B cell (primary cell): ENCODE results near the gene TMEM139. TPM values are rescaled to one million over a fixed set of nuclear protein-coding genes. Genes with fewer than 3 reads are reported as not detected.
A peak's percentile ranks its signal among the peaks of the same experiment; 100 is the strongest.

Experiments
- ATAC-seq: fragments of 200-7000 bp; cut with Tn5 transposase; one replicate; pipeline ENCODE4 v1.10.0; 2021; ENCODE audit warnings: low read depth, mild to moderate bottlenecking, moderate number of reproducible peaks, moderate library complexity
- CTCF ChIA-PET: fragments of 350-600 bp; sonication (Branson Sonifier 250); formaldehyde crosslinking; loops from one replicate; lab custom pipeline; 2021; ENCODE audit warnings: antibody characterized with exemption, inconsistent platforms; lab: Charles Lee
- POLR2A ChIA-PET: fragments of 350-600 bp; sonication (Branson Sonifier 250); formaldehyde crosslinking; loops from one replicate; lab custom pipeline; 2021; ENCODE audit warnings: antibody characterized with exemption; lab: Charles Lee
- DNase-seq: peaks from one replicate; pipeline ENCODE4 v3.0.0; 2013
- H2AFZ ChIP-seq: 2 replicates; pipeline ENCODE4 v1.6.1; 2012; ENCODE audit warnings: mild to moderate bottlenecking, low read depth, low read length; ENCODE audit not compliant: insufficient read depth, poor library complexity, severe bottlenecking
- H3K27ac ChIP-seq, 2 donors: 1 replicate in 1 of 2; 2 replicates in 1 of 2; pipeline ENCODE4 v1.5.1; 2012 to 2013; ENCODE audit warnings: low read length in 2 of 2, mild to moderate bottlenecking in 2 of 2, moderate library complexity in 1 of 2
- H3K27me3 ChIP-seq, 4 experiments: fragments of 200-600 bp in 1 of 4; sonication (generic) in 1 of 4; replicated peaks in 1 of 4; 1 replicate in 2 of 4; 2 replicates in 2 of 4; pipeline versions ENCODE4 v1.6.1 to v1.7.0; 2013 to 2016; ENCODE audit warnings: low read length in 3 of 4, mild to moderate bottlenecking in 2 of 4, mixed read lengths in 1 of 4, moderate library complexity in 1 of 4; ENCODE audit not compliant: insufficient read depth in 4 of 4, control insufficient read depth in 3 of 4; ENCODE audit errors: control extremely low read depth in 1 of 4
- H3K36me3 ChIP-seq, 2 experiments: replicated peaks in 1 of 2; 1 replicate in 1 of 2; 2 replicates in 1 of 2; pipeline versions ENCODE4 v1.6.1 to v1.7.1; 2013; ENCODE audit warnings: low read length in 1 of 2; ENCODE audit not compliant: insufficient read depth in 2 of 2, control insufficient read depth in 1 of 2; ENCODE audit errors: control extremely low read depth in 1 of 2, extremely low read depth in 1 of 2
- H3K4me1 ChIP-seq, 2 donors: fragments of 200-600 bp in 1 of 2; sonication (generic) in 1 of 2; 1 replicate in 1 of 2; 2 replicates in 1 of 2; pipeline versions ENCODE4 v1.5.1 to v1.6.1; 2013 to 2017; ENCODE audit warnings: low read length in 2 of 2; ENCODE audit not compliant: control insufficient read depth in 2 of 2, insufficient read depth in 2 of 2
- H3K4me2 ChIP-seq: replicated peaks from 2 replicates; pipeline ENCODE3; 2012; ENCODE audit warnings: mild to moderate bottlenecking, low read depth, low read length; ENCODE audit not compliant: poor library complexity, severe bottlenecking
- H3K4me3 ChIP-seq, 5 experiments: fragments of 200-600 bp in 1 of 5; sonication (generic) in 1 of 5; 1 replicate in 3 of 5; 2 replicates in 2 of 5; pipeline versions ENCODE4 v1.5.1 to v1.7.0; 2011 to 2016; ENCODE audit warnings: low read length in 4 of 5, mild to moderate bottlenecking in 4 of 5, low read depth in 2 of 5, control low read depth in 1 of 5, moderate library complexity in 1 of 5; ENCODE audit not compliant: insufficient read depth in 1 of 5; ENCODE audit errors: control extremely low read depth in 1 of 5, extremely low read depth in 1 of 5
- H3K79me2 ChIP-seq: fragments of 200-600 bp; sonication (generic); one replicate; pipeline ENCODE4 v1.6.0; 2016; ENCODE audit warnings: low read length; ENCODE audit not compliant: control insufficient read depth, insufficient read depth
- H3K9ac ChIP-seq: fragments of 200-600 bp; sonication (generic); 2 replicates; pipeline ENCODE4 v1.6.1; 2017; ENCODE audit warnings: mild to moderate bottlenecking, low read length, moderate library complexity
- H3K9me3 ChIP-seq, 3 donors: one replicate each; pipeline versions ENCODE4 v1.6.1 to v1.7.1; 2013; ENCODE audit warnings: low read length in 2 of 3; ENCODE audit not compliant: control insufficient read depth in 2 of 3, insufficient read depth in 1 of 3; ENCODE audit errors: control extremely low read depth in 1 of 3
- H4K20me1 ChIP-seq: 2 replicates; pipeline ENCODE4 v1.6.0; 2012; ENCODE audit warnings: mild to moderate bottlenecking, low read length; ENCODE audit not compliant: insufficient read depth, control insufficient read depth, poor library complexity, severe bottlenecking
- H3K27ac Mint-ChIP-seq: one replicate; pipeline ENCODE4 v1.8.0; 2021; ENCODE audit warnings: mixed read lengths
- H3K27me3 Mint-ChIP-seq: one replicate; pipeline ENCODE4 v1.8.0; 2021; ENCODE audit warnings: mixed read lengths
- H3K4me1 Mint-ChIP-seq: one replicate; pipeline ENCODE4 v1.8.0; 2021; ENCODE audit warnings: mixed read lengths
- H3K4me3 Mint-ChIP-seq: one replicate; pipeline ENCODE4 v1.8.0; 2021; ENCODE audit warnings: mixed read lengths
- H3K9me3 Mint-ChIP-seq: one replicate; pipeline ENCODE4 v1.8.0; 2022; ENCODE audit warnings: mixed read lengths; ENCODE audit not compliant: insufficient read depth
- EZH2 ChIP-seq: IDR thresholded peaks from 2 replicates; pipeline ENCODE4 v1.6.1; 2012; ENCODE audit warnings: borderline replicate concordance, low read depth, mild to moderate bottlenecking, moderate library complexity, low read length; ENCODE audit not compliant: insufficient read depth, poor library complexity, severe bottlenecking
- WGBS: methylation state at CpG from one replicate; pipeline ENCODE4 v1.1.5; 2013; ENCODE audit warnings: missing lambda C conversion rate; ENCODE audit not compliant: insufficient coverage; 5-methylcytosine and 5-hydroxymethylcytosine counted together
- intact Hi-C: fragments of 100-400 bp; cut with micrococcal nuclease; formaldehyde crosslinking; loops from one replicate; pipeline ENCODE4 v1.10.0; 2022
- polyA plus RNA-seq: library from polyadenylated mRNA; depleted of rRNA; stranded (reverse); fragments of >200 nt; gene quantifications from 2 replicates; pipeline ENCODE4 v1.2.3, GENCODE V29; 2012
- total RNA-seq, 2 donors: library from RNA; stranded (reverse); fragments of 120-200 nt in 1 of 2; gene quantifications; 1 replicate in 1 of 2; 2 replicates in 1 of 2; pipeline versions ENCODE4 v1.2.3 to v1.2.4, GENCODE V29; 2013 to 2022
- TF ChIP-seq, protein P1 (sequence below): fragments of 200-600 bp; IDR thresholded peaks from one replicate; pipeline ENCODE4 v1.8.0; 2022; ENCODE audit warnings: antibody characterized with exemption, mild to moderate bottlenecking

TMEM139 gene
- total and polyA plus RNA-seq, 2 donors (not counting 1 experiment from before 2014, with no cell fraction given): 0.12 TPM; not detected in 1

DNA sequence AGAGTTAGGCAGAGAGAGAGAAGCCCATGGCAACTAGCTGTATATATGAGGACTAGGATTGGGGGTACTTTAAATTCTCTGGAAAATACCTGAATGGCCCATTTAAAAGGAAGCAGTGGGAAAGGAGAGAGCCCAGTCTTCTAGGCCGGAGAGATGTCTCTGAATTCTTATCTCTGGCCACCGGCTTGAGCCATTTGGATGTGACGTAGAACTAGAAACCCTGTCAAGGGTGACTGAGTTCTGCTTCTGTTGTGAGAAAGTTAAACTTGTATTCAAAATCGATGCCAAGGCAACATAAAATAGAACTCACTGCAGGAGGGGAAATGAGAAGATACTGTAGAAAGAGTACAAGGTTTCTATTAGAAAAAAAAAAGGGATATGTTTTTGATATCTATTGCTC is 27.8 kb upstream of the TMEM139 start:
- DNase-seq: peak; percentile 74
- peaks cover 46% of the 10 kb centered on the region for H3K4me1 Mint-ChIP-seq

DNA sequence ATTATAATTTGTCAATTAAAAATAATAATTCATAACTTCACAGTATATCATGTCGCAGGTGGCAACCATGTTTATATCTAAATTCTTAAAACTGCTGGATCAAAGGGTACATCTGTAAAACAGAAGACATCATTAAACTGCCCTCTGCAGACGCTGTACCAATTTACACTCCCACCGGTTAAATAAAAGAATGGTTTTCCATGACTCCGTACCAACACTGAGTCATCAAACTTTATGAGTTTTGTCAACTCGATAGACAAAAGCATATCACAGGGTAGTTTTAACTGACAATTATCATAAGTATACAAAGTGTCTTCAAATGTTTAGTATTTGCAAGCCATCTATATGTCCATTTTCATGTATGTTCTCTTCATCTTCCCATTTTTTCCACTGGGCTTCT is 27.3 kb upstream of the TMEM139 start:
- Histone ChIP-seq H3K9ac (no peak overlapping the region), H3K27me3 (no peaks in the 10 kb centered on the region), H3K36me3 (no peaks in the 10 kb centered on the region), H3K27ac (peak overlapping the region; percentile 84 to 94), H3K4me1 (peaks cover 30 to 44% of the 10 kb centered on the region in 2 donors), H4K20me1 (no peaks in the 10 kb centered on the region), H2AFZ (no peak overlapping the region), H3K79me2 (peaks cover 9% of the 10 kb centered on the region), H3K4me3 (no peak overlapping the region), H3K4me2 (no peak overlapping the region), H3K9me3 (no peaks in the 10 kb centered on the region)
- ATAC-seq (no peak), DNase-seq (no peak)
- TF ChIP-seq, protein P1, sequence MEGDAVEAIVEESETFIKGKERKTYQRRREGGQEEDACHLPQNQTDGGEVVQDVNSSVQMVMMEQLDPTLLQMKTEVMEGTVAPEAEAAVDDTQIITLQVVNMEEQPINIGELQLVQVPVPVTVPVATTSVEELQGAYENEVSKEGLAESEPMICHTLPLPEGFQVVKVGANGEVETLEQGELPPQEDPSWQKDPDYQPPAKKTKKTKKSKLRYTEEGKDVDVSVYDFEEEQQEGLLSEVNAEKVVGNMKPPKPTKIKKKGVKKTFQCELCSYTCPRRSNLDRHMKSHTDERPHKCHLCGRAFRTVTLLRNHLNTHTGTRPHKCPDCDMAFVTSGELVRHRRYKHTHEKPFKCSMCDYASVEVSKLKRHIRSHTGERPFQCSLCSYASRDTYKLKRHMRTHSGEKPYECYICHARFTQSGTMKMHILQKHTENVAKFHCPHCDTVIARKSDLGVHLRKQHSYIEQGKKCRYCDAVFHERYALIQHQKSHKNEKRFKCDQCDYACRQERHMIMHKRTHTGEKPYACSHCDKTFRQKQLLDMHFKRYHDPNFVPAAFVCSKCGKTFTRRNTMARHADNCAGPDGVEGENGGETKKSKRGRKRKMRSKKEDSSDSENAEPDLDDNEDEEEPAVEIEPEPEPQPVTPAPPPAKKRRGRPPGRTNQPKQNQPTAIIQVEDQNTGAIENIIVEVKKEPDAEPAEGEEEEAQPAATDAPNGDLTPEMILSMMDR: no peak
- no peak for TF ChIP-seq EZH2
- CTCF ChIA-PET: interaction anchor here (0.8 to 5.7 kb wide), 3 partner anchors 14 to 47 kb away, joined by 3 to 40 read pairs (median 4); no protein-coding TSS in a partner anchor
- WGBS: 100% methylated on average over 2 of the region's 5 CpGs
- intact Hi-C loops: no loop called here
- POLR2A ChIA-PET: interaction anchor here (0.6 kb wide), 1 partner anchor 16 kb away, joined by 4 read pairs; no protein-coding TSS in a partner anchor
- Mint-ChIP-seq H3K27me3 (no peaks in the 10 kb centered on the region), H3K4me3 (no peak overlapping the region), H3K9me3 (no peaks in the 10 kb centered on the region), H3K4me1 (peaks cover 45% of the 10 kb centered on the region), H3K27ac (peak overlapping the region; percentile 52)

More for the DNA sequence above, 27.8 kb upstream of the TMEM139 start:
- peak overlapping the region; percentile 89 for H3K27ac Mint-ChIP-seq
- WGBS: 35% methylated on average over 2 of the region's 4 CpGs
- Histone ChIP-seq H3K4me1 (peaks cover 31 to 49% of the 10 kb centered on the region in 2 donors), H4K20me1 (no peaks in the 10 kb centered on the region), H3K9ac (peak overlapping the region; percentile 6), H3K27me3 (no peaks in the 10 kb centered on the region), H3K4me2 (peak overlapping the region; percentile 32), H2AFZ (peak overlapping the region; percentile 30), H3K36me3 (no peaks in the 10 kb centered on the region), H3K9me3 (no peaks in the 10 kb centered on the region), H3K4me3 (no peak overlapping the region), H3K79me2 (peaks cover 3% of the 10 kb centered on the region), H3K27ac (peak overlapping the region; percentile 84 to 94)
- H3K4me3 Mint-ChIP-seq: peak overlapping the region; percentile 42
- ChIA-PET CTCF (interaction anchor here (0.6 to 5.7 kb wide), 4 partner anchors 10 to 42 kb away, joined by 3 to 40 read pairs (median 4); no protein-coding TSS in a partner anchor), POLR2A (no interaction called here)
- H3K27me3 Mint-ChIP-seq: no peaks in the 10 kb centered on the region
- intact Hi-C loops: no loop called here
- peak; percentile 84 for ATAC-seq
- TF ChIP-seq, protein P1: no peak
- TF ChIP-seq EZH2: no peak
- H3K9me3 Mint-ChIP-seq: no peaks in the 10 kb centered on the region
